Neural cell (in vitro differentiated cells): ENCODE results near the gene CDHR2. TPM values are rescaled to one million over a fixed set of nuclear protein-coding genes. Genes with fewer than 3 reads are reported as not detected.
A peak's percentile ranks its signal among the peaks of the same experiment; 100 is the strongest.

Experiments
- H2AFZ ChIP-seq: fragments of 200-600, 300-800 bp; sonication (generic), shearing (Covaris generic); 2 replicates; pipeline ENCODE4 v1.6.0; 2014; ENCODE audit warnings: low read depth, mild to moderate bottlenecking, antibody characterized with exemption, low read length, moderate library complexity
- H3F3A ChIP-seq: fragments of 200-600 bp; shearing (Covaris generic); 2 replicates; pipeline ENCODE4 v1.6.1; 2016; ENCODE audit warnings: mild to moderate bottlenecking, moderate library complexity, mixed read lengths, antibody characterized with exemption, low read length; ENCODE audit not compliant: insufficient read depth, poor library complexity, severe bottlenecking
- H3K27ac ChIP-seq: fragments of 200-600, 300-800 bp; sonication (generic), shearing (Covaris generic); 2 replicates; pipeline ENCODE4 v1.5.1; 2014; ENCODE audit warnings: mild to moderate bottlenecking, low read length, moderate library complexity
- H3K27me3 ChIP-seq: fragments of 300-800, 200-600 bp; sonication (generic), shearing (Covaris generic); 2 replicates; pipeline ENCODE4 v1.6.0; 2014; ENCODE audit warnings: mild to moderate bottlenecking, low read depth, low read length, moderate library complexity; ENCODE audit not compliant: insufficient read depth
- H3K36me3 ChIP-seq: fragments of 300-800, 200-600 bp; sonication (generic), shearing (Covaris generic); 2 replicates; pipeline ENCODE4 v1.5.1; 2014; ENCODE audit warnings: mild to moderate bottlenecking, antibody characterized with exemption, low read length, moderate library complexity; ENCODE audit not compliant: insufficient read depth
- H3K4me2 ChIP-seq: fragments of 300-800, 200-600 bp; sonication (generic), shearing (Covaris generic); 2 replicates; pipeline ENCODE4 v1.6.0; 2014; ENCODE audit warnings: mild to moderate bottlenecking, low read length
- H3K4me3 ChIP-seq: fragments of 300-800, 200-600 bp; sonication (generic), shearing (Covaris generic); 2 replicates; pipeline ENCODE4 v1.5.1; 2014; ENCODE audit warnings: mild to moderate bottlenecking, low read length, moderate library complexity
- H3K79me2 ChIP-seq: fragments of 200-600 bp; shearing (Covaris generic); replicated peaks from 2 replicates; pipeline ENCODE4 v1.6.0; 2014; ENCODE audit warnings: mild to moderate bottlenecking, low read length, moderate library complexity; ENCODE audit not compliant: insufficient read depth
- H3K9ac ChIP-seq: fragments of 300-800, 200-600 bp; sonication (generic), shearing (Covaris generic); 2 replicates; pipeline ENCODE4 v1.6.1; 2016; ENCODE audit warnings: mild to moderate bottlenecking, low read length, mixed read lengths
- H3K9me2 ChIP-seq: fragments of 200-600 bp; shearing (Covaris generic); 2 replicates; pipeline ENCODE4 v1.6.1; 2016; ENCODE audit warnings: mild to moderate bottlenecking, low read length, mixed read lengths; ENCODE audit not compliant: insufficient read depth
- H3K9me3 ChIP-seq: fragments of 200-600, 300-800 bp; sonication (generic), shearing (Covaris generic); 2 replicates; pipeline ENCODE4 v1.6.1; 2016; ENCODE audit warnings: mild to moderate bottlenecking, mixed run types, low read length, moderate library complexity, mixed read lengths
- H4K20me1 ChIP-seq: fragments of 200-600 bp; shearing (Covaris generic); 2 replicates; pipeline ENCODE4 v1.6.1; 2016; ENCODE audit warnings: mild to moderate bottlenecking, mixed run types; ENCODE audit not compliant: insufficient read depth
- CTCF ChIP-seq: fragments of 450-650 bp; IDR thresholded peaks from 2 replicates; pipeline ENCODE4 v1.5.1; 2014; ENCODE audit warnings: antibody characterized with exemption, mild to moderate bottlenecking, moderate library complexity; ENCODE audit not compliant: poor library complexity, severe bottlenecking
- EP300 ChIP-seq: fragments of 450-650 bp; conservative IDR thresholded peaks from 2 replicates; pipeline ENCODE4 v1.6.1; 2014; ENCODE audit warnings: antibody characterized with exemption, mild to moderate bottlenecking, moderate library complexity; ENCODE audit not compliant: poor library complexity, severe bottlenecking
- EZH2 ChIP-seq: fragments of 200-600, 300-800 bp; shearing (Covaris generic), sonication (generic); IDR thresholded peaks from 2 replicates; pipeline ENCODE4 v1.6.1; 2014; ENCODE audit warnings: antibody characterized with exemption, low read length, borderline replicate concordance, mild to moderate bottlenecking; ENCODE audit not compliant: insufficient read depth, poor library complexity, severe bottlenecking
- MXI1 ChIP-seq: fragments of 450-650 bp; conservative IDR thresholded peaks from 2 replicates; pipeline ENCODE4 v1.6.1; 2014; ENCODE audit warnings: antibody characterized with exemption, mild to moderate bottlenecking; ENCODE audit not compliant: poor library complexity, severe bottlenecking
- POLR2AphosphoS5 ChIP-seq: IDR thresholded peaks from 2 replicates; pipeline ENCODE4 v1.6.1; 2012
- RAD21 ChIP-seq: fragments of 450-650 bp; conservative IDR thresholded peaks from 2 replicates; pipeline ENCODE4 v1.6.1; 2014; ENCODE audit warnings: antibody characterized with exemption, mild to moderate bottlenecking, moderate library complexity
- SMC3 ChIP-seq: fragments of 450-650 bp; conservative IDR thresholded peaks from 2 replicates; pipeline ENCODE4 v1.6.1; 2014; ENCODE audit warnings: antibody characterized with exemption, mild to moderate bottlenecking, moderate library complexity; ENCODE audit not compliant: poor library complexity
- TAF1 ChIP-seq: IDR thresholded peaks from 2 replicates; pipeline ENCODE4 v1.6.1; 2012; ENCODE audit warnings: low read depth
- polyA plus RNA-seq: library from polyadenylated mRNA; depleted of rRNA; stranded (reverse); fragments of >200 nt; gene quantifications from 2 replicates; pipeline ENCODE4 v1.2.3, GENCODE V29; 2014
- TF ChIP-seq, protein P1 (sequence below): IDR thresholded peaks from 2 replicates; pipeline ENCODE4 v1.6.1; 2012; ENCODE audit warnings: borderline replicate concordance

The CDHR2 gene
- polyA plus RNA-seq, 1 donor from 2014 or later = 1.0 TPM

GRCh38 chr5:176611435-176611834, 62.3 kb downstream of the CDHR2 start:
- Histone ChIP-seq H3K4me2 (no peak overlapping the region), H3K27ac (no peak overlapping the region), H3K4me3 (no peak overlapping the region), H2AFZ (no peak overlapping the region), H3K9me3 (no peaks in the 10 kb centered on the region), H3K9me2 (no peaks in the 10 kb centered on the region), H3K9ac (no peak overlapping the region), H3K79me2 (peaks cover 25% of the 10 kb centered on the region), H3K36me3 (no peaks in the 10 kb centered on the region), H3K27me3 (peaks cover 18% of the 10 kb centered on the region), H3F3A (no peaks in the 10 kb centered on the region), H4K20me1 (no peaks in the 10 kb centered on the region)
- no peak for TF ChIP-seq TAF1
- TF ChIP-seq, protein P1, sequence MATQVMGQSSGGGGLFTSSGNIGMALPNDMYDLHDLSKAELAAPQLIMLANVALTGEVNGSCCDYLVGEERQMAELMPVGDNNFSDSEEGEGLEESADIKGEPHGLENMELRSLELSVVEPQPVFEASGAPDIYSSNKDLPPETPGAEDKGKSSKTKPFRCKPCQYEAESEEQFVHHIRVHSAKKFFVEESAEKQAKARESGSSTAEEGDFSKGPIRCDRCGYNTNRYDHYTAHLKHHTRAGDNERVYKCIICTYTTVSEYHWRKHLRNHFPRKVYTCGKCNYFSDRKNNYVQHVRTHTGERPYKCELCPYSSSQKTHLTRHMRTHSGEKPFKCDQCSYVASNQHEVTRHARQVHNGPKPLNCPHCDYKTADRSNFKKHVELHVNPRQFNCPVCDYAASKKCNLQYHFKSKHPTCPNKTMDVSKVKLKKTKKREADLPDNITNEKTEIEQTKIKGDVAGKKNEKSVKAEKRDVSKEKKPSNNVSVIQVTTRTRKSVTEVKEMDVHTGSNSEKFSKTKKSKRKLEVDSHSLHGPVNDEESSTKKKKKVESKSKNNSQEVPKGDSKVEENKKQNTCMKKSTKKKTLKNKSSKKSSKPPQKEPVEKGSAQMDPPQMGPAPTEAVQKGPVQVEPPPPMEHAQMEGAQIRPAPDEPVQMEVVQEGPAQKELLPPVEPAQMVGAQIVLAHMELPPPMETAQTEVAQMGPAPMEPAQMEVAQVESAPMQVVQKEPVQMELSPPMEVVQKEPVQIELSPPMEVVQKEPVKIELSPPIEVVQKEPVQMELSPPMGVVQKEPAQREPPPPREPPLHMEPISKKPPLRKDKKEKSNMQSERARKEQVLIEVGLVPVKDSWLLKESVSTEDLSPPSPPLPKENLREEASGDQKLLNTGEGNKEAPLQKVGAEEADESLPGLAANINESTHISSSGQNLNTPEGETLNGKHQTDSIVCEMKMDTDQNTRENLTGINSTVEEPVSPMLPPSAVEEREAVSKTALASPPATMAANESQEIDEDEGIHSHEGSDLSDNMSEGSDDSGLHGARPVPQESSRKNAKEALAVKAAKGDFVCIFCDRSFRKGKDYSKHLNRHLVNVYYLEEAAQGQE = peak; percentile 72

DNA sequence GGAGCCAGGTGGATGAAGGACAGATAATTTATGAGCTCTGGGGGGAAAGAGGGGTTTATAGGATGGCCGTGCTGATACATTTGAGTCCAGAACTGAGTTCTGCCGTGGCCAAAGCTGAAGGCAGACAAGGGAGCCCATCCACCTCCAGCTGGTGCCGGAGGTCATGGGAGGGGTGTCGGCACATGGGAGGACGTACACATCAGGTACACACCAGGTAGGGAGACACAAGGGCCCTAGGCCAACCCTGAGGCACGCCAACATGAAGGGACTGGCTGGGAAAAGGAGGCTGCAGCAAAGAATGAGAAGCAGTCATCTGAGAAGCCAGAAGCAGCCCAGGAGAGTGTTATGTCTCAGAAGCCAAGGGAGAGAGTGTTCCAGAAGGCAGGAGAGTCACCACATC, 62.9 kb downstream of the CDHR2 start:
- no peaks in the 10 kb centered on the region for H3F3A ChIP-seq
- H3K36me3 ChIP-seq = no peaks in the 10 kb centered on the region
- no peaks in the 10 kb centered on the region for H3K9me2 ChIP-seq
- H3K4me3 ChIP-seq = no peak overlapping the region
- H4K20me1 ChIP-seq = no peaks in the 10 kb centered on the region
- H3K4me2 ChIP-seq = no peak overlapping the region
- TF ChIP-seq EZH2 (no peak), MXI1 (no peak), CTCF (no peak), TAF1 (no peak), SMC3 (no peak), RAD21 (no peak), POLR2AphosphoS5 (no peak), EP300 (no peak)
- TF ChIP-seq, protein P1 = no peak
- H3K79me2 ChIP-seq = peaks cover 21% of the 10 kb centered on the region
- no peaks in the 10 kb centered on the region for H3K9me3 ChIP-seq
- H3K9ac ChIP-seq = no peak overlapping the region
- H2AFZ ChIP-seq = no peak overlapping the region
- no peak overlapping the region for H3K27ac ChIP-seq
- H3K27me3 ChIP-seq = peaks cover 18% of the 10 kb centered on the region
